GM20000 (cell line): ENCODE results near the gene TGFBRAP1.

Source experiments
- DNase-seq: peaks from one replicate; pipeline ENCODE4 v3.0.0; 2012; ENCODE audit warnings: low spot score
- CTCF ChIP-seq: IDR thresholded peaks from 2 replicates; pipeline ENCODE4 v1.5.1; 2012; ENCODE audit warnings: mild to moderate bottlenecking, control low read depth; ENCODE audit errors: extremely low read depth, missing control alignments

The TGFBRAP1 gene

GRCh38 chr2:105329561-105330495, at the start of gene TGFBRAP1:
TGFBRAP1 (minus strand) TSS chr2:105329735; CDS start chr2:105308301, 21,434 bp downstream.
- TF ChIP-seq CTCF, result no peak
- DNase-seq, result peak; percentile 90

- TF ChIP-seq CTCF, result no peak
- no peak for DNase-seq
These were observed 49.4 kb upstream of the TGFBRAP1 start for GRCh38 chr2:105378921-105379383.

GRCh38 chr2:105378276-105378840, 48.8 kb upstream of the TGFBRAP1 start:
- no peak for TF ChIP-seq CTCF
- no peak for DNase-seq

- TF ChIP-seq CTCF, result no peak
- no peak for DNase-seq
These were observed 48.3 kb upstream of the TGFBRAP1 start for GRCh38 chr2:105377871-105378270.

- no peak for TF ChIP-seq CTCF
These were observed 47.3 kb upstream of the TGFBRAP1 start for GRCh38 chr2:105376789-105377240.

GRCh38 chr2:105376010-105376409, 46.5 kb upstream of the TGFBRAP1 start:
- DNase-seq, result no peak
- TF ChIP-seq CTCF, result no peak

More at GRCh38 chr2:105376789-105377240, 47.3 kb upstream of the TGFBRAP1 start:
- no peak for DNase-seq

- no peak for TF ChIP-seq CTCF
- no peak for DNase-seq
These were observed 45.5 kb upstream of the TGFBRAP1 start for GRCh38 chr2:105375001-105375561.
